Eye (tissue), 1 donor: ENCODE data around the gene PNKP.
A peak's percentile ranks its signal among the peaks of the same experiment; 100 is the strongest.

ENCODE experiments used
- DNase-seq: peaks from one replicate; pipeline ENCODE4 v3.0.0-alpha.2; 2015

Gene PNKP

DNA sequence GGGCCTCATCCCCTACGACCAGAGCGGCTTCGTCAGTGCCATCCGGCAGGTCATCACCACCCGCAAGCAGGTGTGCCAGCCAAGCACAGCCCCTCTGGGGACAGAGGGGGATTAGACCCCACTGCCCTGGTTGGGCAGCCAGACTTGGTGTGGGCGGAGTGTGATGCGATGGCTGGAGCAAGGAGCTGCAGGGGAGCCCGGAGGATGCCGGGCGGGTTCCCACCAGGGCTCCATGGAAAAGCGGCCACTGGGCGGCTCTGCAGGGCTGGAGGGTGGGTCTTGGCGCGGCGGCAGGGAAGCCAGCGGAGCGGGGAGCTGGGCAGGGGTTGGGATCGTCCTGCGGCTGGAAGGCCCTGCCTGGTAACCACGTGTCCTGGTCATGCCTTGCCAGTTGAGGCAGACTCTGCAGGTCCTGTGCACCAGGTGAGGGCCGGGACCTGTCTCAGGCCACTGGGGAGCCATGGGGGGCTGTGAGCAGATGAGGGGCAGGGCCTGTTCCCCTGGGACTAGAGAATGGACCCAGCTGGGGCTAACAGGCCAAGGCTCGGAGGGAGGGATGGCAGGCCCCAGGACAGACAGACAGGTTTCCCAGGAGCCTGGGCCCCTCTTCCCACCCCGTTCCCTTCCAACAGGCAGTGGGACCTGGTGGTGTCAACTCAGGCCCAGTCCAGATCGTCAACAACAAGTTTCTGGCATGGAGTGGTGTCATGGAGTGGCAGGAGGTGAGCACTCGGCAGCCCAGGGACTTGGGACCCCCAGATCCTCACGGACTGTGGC lies 10.1 kb downstream of the PNKP start:
- no peak for DNase-seq

GRCh38 chr19:49856574-49857021 lies 10.8 kb downstream of the PNKP start:
- no peak for DNase-seq

- no peak for DNase-seq
Observed at GRCh38 chr19:49855676-49856573, 11.5 kb downstream of the PNKP start.

- DNase-seq, result no peak
Observed at GRCh38 chr19:49855277-49855675, 12.1 kb downstream of the PNKP start.

GRCh38 chr19:49854378-49855263 lies 12.8 kb downstream of the PNKP start:
- no peak for DNase-seq

GRCh38 chr19:49853852-49854377 lies 13.5 kb downstream of the PNKP start:
- no peak for DNase-seq

- no peak for DNase-seq
Observed at GRCh38 chr19:49852631-49853126, 14.7 kb downstream of the PNKP start.

- peak; percentile 71 for DNase-seq
Observed at GRCh38 chr19:49851456-49852259, 15.7 kb downstream of the PNKP start.

DNA sequence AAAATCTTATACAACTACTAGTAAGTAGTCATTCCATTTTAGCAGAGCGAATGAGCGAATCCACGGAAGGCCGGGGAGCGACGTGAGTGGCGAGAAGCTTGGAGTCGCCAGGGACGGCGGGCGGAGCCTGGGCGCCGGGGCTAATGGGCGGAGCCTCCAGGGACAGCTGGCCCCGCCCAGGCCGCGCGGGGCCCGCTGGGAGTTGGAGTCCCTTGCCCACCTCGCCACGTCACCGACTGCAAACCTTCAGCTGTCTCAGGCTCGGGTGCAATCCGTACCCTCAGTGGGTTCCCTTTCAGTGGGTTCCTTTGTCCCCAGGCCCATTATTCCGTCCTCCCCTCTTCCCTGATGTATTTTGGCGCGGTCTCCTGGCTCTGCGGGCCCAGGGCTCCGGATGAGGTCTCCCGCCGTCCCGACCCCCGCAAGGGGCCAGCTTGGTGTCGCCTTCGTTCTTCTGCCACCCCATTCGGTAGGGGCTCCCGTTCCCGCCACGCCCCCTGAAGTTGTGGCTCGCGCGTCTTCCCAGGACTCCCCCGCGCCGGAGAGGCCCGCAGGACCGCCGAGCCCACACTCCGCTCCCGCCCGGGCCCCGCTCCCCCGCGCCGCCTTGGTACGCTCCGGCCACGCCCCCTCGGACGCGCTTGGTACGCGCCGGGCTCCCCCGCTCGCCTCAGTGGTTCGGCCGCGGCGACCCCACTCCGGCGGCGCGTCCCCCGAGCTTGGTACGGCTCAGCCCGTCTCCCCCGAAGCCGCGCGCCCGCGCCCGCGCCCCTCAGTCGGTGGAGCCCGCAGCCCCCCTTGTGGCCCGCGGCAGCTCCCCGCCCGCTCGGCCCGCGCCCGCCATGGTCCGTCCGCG lies 16.7 kb downstream of the PNKP start, which contains the start of gene PTOV1:
TSS of gene PTOV1 (plus strand) at position 673 of the 856 bp plus-strand sequence.
- DNase-seq, result peak; percentile 97

DNA sequence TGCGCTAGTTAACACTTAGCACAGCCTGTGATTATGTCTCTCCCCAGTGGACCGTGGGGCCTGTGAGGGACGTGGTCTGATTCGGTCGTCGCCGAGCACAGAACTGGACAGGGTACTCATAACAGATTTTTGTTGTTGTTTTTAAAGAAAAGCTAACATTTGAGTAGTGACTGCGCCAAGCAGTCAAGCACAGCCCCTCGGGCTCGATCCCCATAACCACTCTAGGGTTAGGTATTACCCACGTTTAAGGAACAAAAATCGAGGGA lies 17.2 kb downstream of the PNKP start:
- DNase-seq, result no peak

DNA sequence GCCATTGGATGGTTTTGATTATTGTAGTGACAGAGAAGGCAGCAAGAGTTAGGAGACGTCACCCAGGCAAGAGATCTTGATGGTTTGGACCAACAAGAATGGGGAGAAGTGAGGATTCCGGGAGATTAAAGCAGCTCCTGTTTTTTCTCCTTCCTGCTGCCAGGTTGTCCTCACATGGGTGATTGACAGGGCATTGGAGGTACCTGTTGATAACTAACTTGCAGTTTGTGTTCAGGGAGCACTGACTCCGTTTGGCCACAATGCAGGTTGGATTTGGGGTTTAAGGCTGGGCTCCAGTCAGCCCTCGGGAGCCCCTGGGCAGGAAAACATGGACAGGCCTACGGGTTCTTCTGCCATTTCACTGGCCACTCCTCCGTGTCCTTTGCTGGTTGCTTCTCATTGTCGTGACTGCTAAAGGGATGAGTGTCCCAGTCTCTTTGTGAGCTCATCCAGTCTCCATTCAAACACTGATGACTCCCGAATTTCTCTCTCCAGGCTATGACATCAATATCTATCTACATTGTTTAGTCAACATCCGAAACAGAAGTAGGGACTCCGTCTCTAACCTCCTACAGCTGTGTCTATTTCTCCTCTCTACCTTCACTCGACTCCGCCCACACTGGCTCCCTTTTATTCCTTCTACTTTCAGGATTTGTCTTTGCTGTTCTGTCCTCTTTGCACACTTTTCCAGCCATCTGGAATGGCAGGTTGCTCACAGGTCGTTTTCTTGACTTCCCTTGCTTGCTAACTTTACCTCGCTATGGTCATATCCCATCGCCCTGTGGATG lies 17.7 kb downstream of the PNKP start:
- DNase-seq, result no peak

DNA sequence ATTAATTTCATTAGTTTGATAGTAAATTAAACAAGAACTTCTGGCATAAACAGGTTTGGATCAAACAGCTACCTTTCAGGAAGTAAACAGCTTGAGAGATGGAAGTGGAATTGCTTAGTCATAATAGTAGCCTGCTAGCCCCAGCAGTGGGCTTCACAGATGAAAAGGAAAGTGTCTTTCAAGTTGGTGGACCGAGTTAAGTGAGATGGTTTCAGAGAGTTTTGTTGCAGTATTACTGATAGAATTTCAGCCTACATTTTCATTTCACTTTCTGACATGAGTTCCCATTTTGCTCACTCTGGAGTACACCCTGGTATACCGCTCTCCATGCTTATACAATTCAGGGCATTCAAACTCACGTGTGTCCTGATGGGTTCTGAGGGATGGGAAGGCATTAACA lies 18.4 kb downstream of the PNKP start:
- no peak for DNase-seq

DNA sequence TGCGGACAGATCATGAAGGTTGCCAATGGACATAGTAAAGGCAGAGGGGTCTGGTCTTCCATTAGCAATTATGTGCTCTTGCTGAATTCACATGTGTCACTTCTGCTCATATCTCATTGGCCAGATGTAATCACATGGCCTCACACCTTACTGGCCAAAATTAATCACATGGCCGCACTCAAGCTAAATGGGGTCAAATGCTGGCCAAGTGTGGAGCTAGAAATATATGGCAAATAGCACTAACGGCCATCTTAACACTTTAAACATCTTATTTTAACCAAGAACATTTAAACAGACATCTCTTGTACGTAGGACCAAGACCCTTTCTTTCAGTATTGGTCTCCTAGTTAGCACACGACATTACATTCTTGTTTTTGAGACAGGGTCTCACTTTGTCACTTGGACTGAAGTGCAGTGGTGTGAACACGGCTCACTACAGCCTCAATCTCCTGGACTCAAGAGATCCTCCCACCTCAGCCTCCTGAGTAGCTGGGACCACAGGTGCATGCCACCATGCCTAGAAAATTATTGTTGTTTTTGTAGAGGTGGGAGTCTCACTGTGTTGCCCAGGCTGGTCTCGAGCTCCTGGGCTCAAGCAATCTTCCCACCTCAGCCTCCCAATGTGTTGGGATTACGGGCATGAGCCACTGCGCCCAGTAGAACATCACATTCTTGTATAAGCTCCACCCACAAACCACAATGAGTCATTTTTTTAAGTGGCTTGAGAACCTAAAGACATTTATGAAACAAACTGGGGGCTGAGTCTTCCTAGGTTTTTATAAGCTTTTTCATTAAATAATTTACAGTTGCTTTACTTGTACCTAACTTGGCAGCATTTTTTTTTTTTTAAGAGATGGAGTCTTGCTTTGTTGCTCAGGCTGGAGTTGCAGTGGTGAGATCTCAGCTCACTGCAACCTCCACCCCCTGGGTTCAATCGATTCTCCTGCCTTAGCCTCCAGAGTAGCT lies 19.4 kb downstream of the PNKP start:
- no peak for DNase-seq

GRCh38 chr19:49846408-49846807 lies 21.0 kb downstream of the PNKP start:
- DNase-seq, result no peak

DNA sequence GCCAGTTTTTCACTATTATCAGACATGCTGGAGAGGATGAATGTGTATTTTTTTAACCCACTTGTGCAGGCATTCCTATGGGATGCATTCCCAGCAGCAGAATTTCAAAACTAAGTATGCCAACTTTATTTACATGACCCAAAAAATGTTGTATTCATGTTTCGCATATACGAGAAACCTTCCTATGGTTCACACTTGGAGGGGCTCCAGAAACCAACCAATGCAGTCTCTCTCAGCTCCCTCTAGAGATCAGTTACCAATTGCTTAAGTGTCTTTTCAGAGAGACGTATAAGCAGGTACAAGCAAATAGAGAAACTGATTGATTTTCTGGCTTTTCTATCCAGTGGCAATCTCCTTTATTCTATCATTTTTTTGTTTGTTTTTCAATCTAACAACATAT lies 22.0 kb downstream of the PNKP start:
- no peak for DNase-seq

- DNase-seq, result no peak
Observed at GRCh38 chr19:49844138-49845095, 23.0 kb downstream of the PNKP start.

DNA sequence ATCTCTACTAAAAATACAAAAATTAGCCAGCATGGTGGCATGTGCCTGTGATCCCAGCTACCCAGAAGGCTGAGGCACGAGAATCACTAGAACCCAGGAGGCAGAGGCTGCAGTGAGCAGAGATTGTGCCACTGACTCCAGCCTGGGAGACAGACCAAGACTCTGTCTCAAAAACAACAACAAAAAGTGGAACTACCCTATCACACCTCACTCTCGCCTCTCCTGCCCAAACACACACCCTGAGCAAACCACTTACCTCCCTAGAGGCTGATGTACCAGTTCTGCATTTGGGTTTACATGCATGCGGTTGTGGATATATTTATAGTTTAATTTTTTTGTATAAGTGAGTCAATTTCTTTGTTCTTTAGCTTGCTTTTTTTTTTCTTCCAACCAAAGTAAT lies 24.1 kb downstream of the PNKP start:
- DNase-seq, result no peak
